Mesothelial cell of epicardium (in vitro differentiated cells): ENCODE measurements around the gene DUOX1. TPM values are rescaled to one million over a fixed set of nuclear protein-coding genes. Genes with fewer than 3 reads are reported as not detected.

Experiments used
- DNase-seq, 2 experiments: peaks; one replicate each; pipeline ENCODE4 v3.0.0; 2021; ENCODE audit warnings: low spot score in 2 of 2; ENCODE audit not compliant: unreplicated experiment in 2 of 2
- H3K27ac Mint-ChIP-seq: 2 replicates; pipeline ENCODE4 v1.8.0; 2021; ENCODE audit warnings: mixed read lengths
- H3K27me3 Mint-ChIP-seq: 2 replicates; pipeline ENCODE4 v1.8.0; 2021; ENCODE audit warnings: low read depth, mixed read lengths
- H3K36me3 Mint-ChIP-seq: 2 replicates; pipeline ENCODE4 v1.8.0; 2021; ENCODE audit warnings: mixed read lengths
- H3K4me1 Mint-ChIP-seq: 2 replicates; pipeline ENCODE4 v1.8.0; 2021; ENCODE audit warnings: mixed read lengths
- H3K4me3 Mint-ChIP-seq: 2 replicates; pipeline ENCODE4 v1.8.0; 2021; ENCODE audit warnings: mild to moderate bottlenecking, moderate library complexity, mixed read lengths
- H3K9me3 Mint-ChIP-seq: 2 replicates; pipeline ENCODE4 v1.8.0; 2021; ENCODE audit warnings: mixed read lengths
- total RNA-seq: library from RNA; stranded (reverse); gene quantifications from 3 replicates; pipeline ENCODE4 v1.2.1, GENCODE V29; 2021
- TF ChIP-seq, protein P1 (sequence below): fragments of 200-600 bp; sonication (generic); IDR thresholded peaks from one replicate; pipeline ENCODE4 v1.5.0; 2021; ENCODE audit warnings: antibody characterized with exemption; ENCODE audit not compliant: unreplicated experiment

Gene DUOX1
- total RNA-seq, 1 donor from 2014 or later: 7.2 TPM

- Mint-ChIP-seq H3K27me3 (peaks cover 68% of the 10 kb centered on the region), H3K27ac (no peak overlapping the region), H3K36me3 (no peaks in the 10 kb centered on the region), H3K4me3 (no peak overlapping the region), H3K9me3 (no peaks in the 10 kb centered on the region), H3K4me1 (peaks cover 2% of the 10 kb centered on the region)
- TF ChIP-seq, protein P1, sequence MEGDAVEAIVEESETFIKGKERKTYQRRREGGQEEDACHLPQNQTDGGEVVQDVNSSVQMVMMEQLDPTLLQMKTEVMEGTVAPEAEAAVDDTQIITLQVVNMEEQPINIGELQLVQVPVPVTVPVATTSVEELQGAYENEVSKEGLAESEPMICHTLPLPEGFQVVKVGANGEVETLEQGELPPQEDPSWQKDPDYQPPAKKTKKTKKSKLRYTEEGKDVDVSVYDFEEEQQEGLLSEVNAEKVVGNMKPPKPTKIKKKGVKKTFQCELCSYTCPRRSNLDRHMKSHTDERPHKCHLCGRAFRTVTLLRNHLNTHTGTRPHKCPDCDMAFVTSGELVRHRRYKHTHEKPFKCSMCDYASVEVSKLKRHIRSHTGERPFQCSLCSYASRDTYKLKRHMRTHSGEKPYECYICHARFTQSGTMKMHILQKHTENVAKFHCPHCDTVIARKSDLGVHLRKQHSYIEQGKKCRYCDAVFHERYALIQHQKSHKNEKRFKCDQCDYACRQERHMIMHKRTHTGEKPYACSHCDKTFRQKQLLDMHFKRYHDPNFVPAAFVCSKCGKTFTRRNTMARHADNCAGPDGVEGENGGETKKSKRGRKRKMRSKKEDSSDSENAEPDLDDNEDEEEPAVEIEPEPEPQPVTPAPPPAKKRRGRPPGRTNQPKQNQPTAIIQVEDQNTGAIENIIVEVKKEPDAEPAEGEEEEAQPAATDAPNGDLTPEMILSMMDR: no peak
- DNase-seq: no peak
Measured at GRCh38 chr15:45093622-45094357, 36.0 kb upstream of the DUOX1 start.

DNA sequence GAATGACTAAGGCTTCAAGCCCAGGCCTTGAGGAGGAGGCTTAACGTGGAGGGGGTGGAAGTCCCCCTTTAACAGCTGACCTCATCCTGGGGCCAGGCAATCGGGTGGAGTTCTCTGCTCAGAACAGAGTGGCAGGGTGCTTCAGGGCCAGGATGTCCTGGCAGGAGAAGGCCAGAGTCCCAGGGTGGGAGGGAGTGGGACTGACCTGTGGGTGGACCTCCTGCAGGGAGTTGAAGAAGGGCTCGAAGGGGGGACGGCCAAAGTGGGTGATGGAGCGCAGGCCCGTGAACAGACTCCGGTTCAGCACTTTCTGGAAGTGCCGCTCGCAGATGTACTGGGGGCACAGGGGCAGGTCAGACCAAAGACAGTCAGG, 35.5 kb upstream of the DUOX1 start:
- Mint-ChIP-seq H3K9me3 (no peaks in the 10 kb centered on the region), H3K4me3 (no peak overlapping the region), H3K27ac (no peak overlapping the region), H3K4me1 (no peaks in the 10 kb centered on the region), H3K27me3 (peaks cover 63% of the 10 kb centered on the region), H3K36me3 (no peaks in the 10 kb centered on the region)
- DNase-seq: no peak
- TF ChIP-seq, protein P1: no peak

DNA sequence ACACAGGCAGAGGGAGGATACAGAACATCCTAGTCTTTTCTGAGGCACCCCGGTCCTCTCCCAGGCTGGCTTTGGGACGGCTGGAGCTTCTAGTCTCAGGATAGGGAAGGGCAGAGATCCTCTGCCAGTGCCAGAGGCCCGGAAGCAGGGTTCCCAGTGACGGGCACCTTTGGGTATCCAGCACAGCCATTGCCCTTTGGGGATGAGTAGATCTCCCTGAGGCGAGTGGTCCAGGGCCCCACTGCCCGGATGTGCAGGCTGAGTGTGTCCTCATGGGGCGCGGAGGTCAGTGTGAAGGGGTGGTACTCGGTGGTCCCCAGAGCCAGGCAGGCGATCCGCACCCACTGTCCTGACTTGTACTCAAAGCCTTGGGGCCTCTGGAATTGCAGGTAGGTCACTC, 34.1 kb upstream of the DUOX1 start:
- Mint-ChIP-seq H3K9me3 (no peaks in the 10 kb centered on the region), H3K4me1 (no peaks in the 10 kb centered on the region), H3K4me3 (no peak overlapping the region), H3K27me3 (peaks cover 57% of the 10 kb centered on the region), H3K36me3 (no peaks in the 10 kb centered on the region), H3K27ac (no peak overlapping the region)
- DNase-seq: no peak
- TF ChIP-seq, protein P1: no peak

GRCh38 chr15:45097466-45097865, 32.3 kb upstream of the DUOX1 start:
- no peaks in the 10 kb centered on the region for H3K9me3 Mint-ChIP-seq

GRCh38 chr15:45099549-45100165, 30.1 kb upstream of the DUOX1 start:
- Mint-ChIP-seq H3K27ac (no peak overlapping the region), H3K4me1 (no peaks in the 10 kb centered on the region), H3K27me3 (peaks cover 51% of the 10 kb centered on the region), H3K36me3 (no peaks in the 10 kb centered on the region), H3K9me3 (no peaks in the 10 kb centered on the region), H3K4me3 (no peak overlapping the region)
- no peak for DNase-seq
- TF ChIP-seq, protein P1: no peak

More at GRCh38 chr15:45097466-45097865, 32.3 kb upstream of the DUOX1 start:
- Mint-ChIP-seq H3K36me3 (no peaks in the 10 kb centered on the region), H3K4me3 (no peak overlapping the region), H3K4me1 (no peaks in the 10 kb centered on the region), H3K27me3 (peaks cover 55% of the 10 kb centered on the region), H3K27ac (no peak overlapping the region)
- TF ChIP-seq, protein P1: no peak
- no peak for DNase-seq
